HG02759 (cell line): ENCODE measurements around the gene DOCK8.
"Not testable (repeated sequence)": the region's sequence is repeated elsewhere in the genome, so short reads cannot be mapped to it uniquely, and the experiment has no call there.

Source experiments
- ATAC-seq: cut with Tn5 transposase; IDR thresholded peaks from one replicate; pipeline ENCODE4 v1.9.1; 2021; ENCODE audit warnings: mild to moderate bottlenecking, moderate library complexity; ENCODE audit not compliant: unreplicated experiment

The DOCK8 gene

DNA sequence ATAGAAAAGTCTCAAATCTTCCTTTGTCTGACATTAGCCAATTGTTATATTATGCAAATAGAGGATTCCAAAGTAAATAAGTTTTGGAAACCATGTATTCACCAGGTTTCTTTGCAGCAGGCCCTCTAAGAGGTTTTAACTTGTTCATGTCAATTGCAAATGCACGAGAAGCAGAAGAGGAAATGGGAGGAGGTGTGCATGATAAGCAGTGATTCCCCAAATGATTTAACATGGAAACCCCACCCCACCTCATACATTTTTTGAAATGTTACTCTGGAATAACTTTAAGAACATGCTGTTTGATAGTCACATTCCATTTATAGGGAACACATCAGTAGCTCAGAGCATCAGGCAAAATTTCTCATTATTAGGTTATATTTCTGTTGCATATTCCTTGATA, 190.7 kb downstream of the DOCK8 start:
- ATAC-seq = no peak

DNA sequence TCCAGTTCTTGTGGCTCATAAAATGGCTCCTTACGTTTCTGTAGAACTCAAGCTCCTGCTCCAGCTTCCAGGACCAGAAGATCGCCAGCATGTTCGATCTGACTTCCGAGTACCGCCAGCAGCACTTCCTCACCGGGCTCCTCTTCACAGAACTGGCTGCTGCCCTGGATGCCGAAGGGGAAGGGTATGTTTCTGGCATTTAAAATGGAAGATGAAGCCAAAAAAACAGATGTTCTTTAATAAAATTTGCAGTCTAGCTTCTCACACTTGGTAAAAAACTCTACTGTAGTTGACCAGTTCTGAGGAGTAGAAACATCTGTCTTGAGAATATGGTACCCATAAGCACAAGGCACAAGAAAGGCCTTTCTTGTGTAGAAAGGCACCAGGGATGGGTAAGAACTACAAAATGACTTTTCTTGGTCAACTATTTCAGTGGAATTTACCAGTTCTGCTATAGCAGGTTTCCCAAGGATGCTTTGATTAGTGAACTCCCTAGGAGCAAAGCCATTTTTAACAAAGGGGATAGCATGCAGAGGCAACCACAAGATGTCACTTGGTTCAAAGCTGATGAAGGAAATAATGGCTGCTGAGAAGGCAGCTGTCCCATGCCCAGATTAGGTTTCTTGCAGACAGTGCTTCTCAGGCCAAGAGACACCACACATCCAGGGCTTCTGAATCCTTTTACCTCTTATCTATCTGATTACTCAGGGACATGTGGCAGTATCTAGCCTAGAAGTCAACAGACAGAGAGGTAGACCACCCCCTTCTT, 192.4 kb downstream of the DOCK8 start:
- no peak for ATAC-seq

GRCh38 chr9:409655-410054, 195.0 kb downstream of the DOCK8 start:
- not testable (repeated sequence) for ATAC-seq

- no peak for ATAC-seq
Measured at GRCh38 chr9:414595-414994, 199.9 kb downstream of the DOCK8 start.

GRCh38 chr9:419571-420171, 205.0 kb downstream of the DOCK8 start:
- ATAC-seq = no peak

GRCh38 chr9:421896-422295, 207.2 kb downstream of the DOCK8 start:
- no peak for ATAC-seq

GRCh38 chr9:426264-426663, 211.6 kb downstream of the DOCK8 start:
- ATAC-seq = no peak

DNA sequence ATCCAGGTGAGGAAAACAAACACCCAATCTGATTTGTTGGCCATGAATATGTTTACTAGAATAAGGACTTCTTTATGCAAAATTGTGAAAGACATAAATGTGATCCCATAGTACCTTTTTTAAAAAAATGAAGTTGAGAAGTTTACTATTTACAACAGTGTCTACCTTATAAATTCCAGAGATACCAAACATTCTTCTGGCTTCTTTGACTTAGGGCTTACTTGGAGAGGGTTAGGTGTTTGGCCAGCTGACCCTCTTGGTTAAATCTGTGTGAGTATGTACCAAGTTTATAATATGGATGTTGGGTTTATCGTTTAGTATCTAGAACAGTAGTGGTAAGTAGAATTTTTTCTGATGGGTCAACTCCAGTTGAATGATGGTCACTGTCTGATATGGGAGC, 212.3 kb downstream of the DOCK8 start:
- ATAC-seq = no peak

DNA sequence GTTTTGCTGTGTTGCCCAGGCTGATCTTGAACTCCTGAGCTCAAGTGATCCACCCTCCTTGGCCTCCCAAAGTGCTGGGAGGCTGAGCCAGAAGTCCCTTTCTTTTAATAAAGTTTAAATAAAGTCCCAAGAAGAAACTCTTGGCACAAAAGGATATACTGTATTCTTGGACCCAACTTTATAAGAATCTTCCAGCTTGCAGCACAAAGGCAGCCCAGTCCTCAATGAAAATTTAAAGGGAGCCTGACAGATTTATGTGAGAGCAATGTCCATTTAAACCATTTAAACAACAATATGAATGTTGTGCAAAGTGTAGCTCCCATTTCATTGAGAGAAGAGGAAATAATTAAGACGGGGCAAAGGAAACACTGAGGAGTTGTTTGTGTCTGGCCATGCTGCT, 217.0 kb downstream of the DOCK8 start:
- no peak for ATAC-seq

DNA sequence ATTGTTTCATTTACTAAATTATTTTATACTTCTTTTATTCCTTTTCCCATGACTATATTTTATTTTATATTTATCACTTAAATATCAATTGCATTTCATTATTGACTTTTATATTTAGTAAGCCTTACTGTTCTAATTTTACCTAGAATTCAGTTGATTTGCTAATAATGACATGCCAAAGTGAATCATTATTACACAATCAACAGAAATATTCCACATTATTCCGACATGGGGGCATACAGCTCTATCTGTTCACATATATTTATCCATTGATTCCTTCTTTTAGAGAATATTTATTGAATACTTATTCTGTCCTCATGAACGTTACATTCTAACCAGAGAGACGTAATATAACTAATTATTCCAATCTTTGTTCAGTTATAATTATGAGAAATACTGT, 221.8 kb downstream of the DOCK8 start:
- no peak for ATAC-seq

- no peak for ATAC-seq
Measured at GRCh38 chr9:437066-437465, 222.4 kb downstream of the DOCK8 start.

GRCh38 chr9:437574-438001, 222.9 kb downstream of the DOCK8 start:
- ATAC-seq = no peak

DNA sequence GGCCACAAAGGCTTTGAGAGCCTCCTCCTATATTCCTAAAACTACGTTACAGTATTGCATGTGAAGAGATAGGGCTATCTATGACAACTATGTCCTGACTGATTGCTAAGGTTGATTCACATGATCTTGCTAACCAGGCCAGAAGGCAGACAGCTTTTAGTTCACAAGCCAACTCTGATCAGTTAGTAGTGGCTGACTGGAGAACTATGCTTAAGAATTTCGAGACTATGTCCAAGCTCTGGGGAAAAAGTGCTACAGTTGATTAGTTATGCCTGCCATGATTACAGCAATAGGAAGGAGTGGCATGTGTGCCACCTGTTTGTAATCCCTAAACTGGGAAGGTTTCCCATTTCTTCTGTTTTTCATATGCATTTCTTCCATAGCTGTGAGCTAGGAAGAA, 223.4 kb downstream of the DOCK8 start:
- no peak for ATAC-seq

GRCh38 chr9:438961-439768, 224.5 kb downstream of the DOCK8 start:
- no peak for ATAC-seq

- ATAC-seq = no peak
Measured at GRCh38 chr9:441126-441525, 226.5 kb downstream of the DOCK8 start.

DNA sequence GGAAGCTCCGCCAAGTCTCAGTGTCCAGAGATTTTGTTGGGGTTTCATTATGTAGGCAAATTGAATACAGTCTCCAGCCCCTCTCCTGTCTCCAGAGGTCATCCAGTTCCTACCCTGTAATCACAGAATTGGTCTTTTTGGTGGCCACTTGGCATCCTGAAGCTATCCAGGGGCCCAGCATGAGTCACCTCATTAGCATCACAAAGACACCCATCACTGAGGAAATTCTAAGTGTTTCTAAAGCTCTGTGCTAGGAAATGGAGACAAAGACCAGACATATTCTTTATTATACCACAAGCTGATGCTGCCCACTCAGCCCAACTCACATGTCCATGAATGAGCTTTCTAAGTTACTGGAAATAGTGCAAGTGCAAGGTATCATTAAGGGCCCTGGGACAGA, 229.9 kb downstream of the DOCK8 start:
- no peak for ATAC-seq

- no peak for ATAC-seq
Measured at GRCh38 chr9:445033-445432, 230.4 kb downstream of the DOCK8 start.

DNA sequence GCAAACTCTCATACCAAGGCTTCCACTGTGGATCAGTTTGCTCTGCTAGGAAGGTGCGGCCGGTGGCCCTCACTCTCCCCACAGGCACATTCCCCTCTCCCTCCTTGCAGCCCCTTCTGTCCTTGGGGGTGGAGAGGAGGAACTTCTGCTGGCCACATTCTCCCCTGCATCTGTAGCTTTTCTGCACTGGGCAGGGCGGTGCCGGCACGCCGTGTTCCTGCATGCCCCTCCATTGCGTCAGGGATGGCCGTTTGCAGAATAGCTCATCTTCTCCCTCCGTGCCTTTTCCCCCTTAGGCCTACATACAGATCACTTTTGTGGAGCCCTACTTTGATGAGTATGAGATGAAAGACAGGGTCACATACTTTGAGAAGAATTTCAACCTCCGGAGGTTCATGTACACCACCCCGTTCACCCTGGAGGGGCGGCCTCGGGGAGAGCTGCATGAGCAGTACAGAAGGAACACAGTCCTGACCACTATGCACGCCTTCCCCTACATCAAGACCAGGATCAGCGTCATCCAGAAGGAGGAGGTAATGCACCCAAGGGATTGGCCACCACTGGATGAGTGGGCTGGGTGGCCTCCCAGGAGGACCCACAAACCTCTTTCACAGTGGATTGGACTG, 231.5 kb downstream of the DOCK8 start:
- ATAC-seq = no peak

DNA sequence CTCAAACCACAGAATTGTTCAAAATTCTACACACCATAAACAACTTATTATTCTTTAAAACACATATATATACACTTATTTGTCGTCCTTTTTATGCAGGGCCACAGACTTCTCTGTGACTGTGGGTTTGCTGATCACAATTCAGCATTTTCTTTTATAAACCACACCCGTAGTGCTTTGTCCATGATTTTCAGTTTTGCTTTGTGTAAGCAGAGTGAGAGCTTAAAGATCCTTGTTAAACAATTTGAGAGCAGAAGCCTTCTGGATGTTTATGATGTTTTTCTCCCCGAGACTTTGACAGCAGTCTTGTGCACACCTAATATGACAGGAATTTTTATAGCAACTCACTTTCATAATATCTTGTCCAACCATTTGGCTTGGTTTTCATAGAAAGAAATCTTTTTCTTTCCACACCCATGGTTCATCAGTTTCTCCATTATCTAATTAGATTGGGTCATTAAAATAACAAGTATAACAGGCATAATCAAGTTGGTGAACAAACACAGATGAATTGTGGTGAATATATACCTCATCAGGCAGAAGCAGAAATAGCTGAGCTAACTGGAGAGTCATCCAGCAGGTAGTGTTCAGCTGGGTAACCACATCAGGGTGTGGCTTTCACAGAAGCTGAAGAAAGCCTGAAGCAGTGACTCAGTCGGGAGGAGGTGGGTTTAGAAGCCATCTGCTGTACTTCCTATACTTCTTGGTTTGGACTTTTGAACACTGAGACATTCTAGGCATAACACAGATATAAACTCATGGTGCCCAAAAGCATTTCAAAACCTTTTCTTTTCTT, 232.8 kb downstream of the DOCK8 start:
- peak; percentile 52 for ATAC-seq

DNA sequence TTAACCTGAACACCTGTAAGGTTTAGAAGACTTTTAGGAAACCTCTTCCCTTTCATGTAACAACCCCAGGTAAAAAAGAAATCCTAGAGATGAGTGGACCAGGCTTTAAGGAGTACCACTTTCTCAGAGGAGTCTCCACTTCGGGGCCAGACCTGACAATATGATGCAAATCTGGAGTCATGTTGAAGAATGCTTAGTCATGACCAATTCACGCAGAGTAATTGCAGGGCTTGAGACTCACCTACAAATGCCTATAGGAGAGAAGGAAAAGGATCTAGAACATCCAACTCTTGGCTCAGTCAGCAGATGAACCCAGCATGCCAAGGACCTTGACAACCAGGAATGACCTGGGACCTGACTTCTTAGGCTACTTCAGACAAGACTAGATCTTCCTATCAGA, 235.4 kb downstream of the DOCK8 start:
- ATAC-seq = no peak

DNA sequence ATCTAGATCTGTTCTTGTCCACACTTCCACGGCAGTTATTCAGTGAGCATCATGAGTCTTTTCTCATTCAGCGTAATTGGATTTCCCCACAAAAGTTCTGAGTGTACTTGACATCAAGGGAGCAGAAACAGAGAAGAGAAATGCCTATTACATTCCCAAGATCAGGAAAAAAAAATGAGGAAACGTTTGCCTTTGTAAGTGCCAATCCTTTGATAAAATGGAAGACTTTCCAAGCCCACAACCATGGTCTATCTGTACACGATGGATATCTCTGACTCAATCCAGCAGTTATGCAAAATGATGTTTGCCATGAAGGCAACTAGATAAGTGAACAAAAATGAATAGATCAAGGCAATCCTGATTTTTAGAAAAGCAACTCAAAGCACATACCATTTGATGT, 235.9 kb downstream of the DOCK8 start:
- no peak for ATAC-seq
